GM23338 (cell line): ENCODE measurements around the gene ECE1. TPM values are rescaled to one million over a fixed set of nuclear protein-coding genes. Genes with fewer than 3 reads are reported as not detected.

Source experiments
- ATAC-seq: fragments of 200-7000 bp; cut with Tn5 transposase; 3 replicates; pipeline ENCODE4 v1.9.1; 2020
- DNase-seq: peaks from one replicate; pipeline ENCODE4 v3.0.0-alpha.2; 2015; ENCODE audit warnings: low spot score
- H2AFZ ChIP-seq: fragments of 200-600 bp; sonication (generic); 2 replicates; pipeline ENCODE4 v1.8.0; 2016; ENCODE audit warnings: antibody characterized with exemption, mild to moderate bottlenecking, moderate library complexity
- H3F3A ChIP-seq: fragments of 200-600 bp; sonication (generic); replicated peaks from 2 replicates; pipeline ENCODE4 v1.8.0; 2017; ENCODE audit warnings: antibody characterized with exemption, mixed run types, low read depth
- H3K27ac ChIP-seq: fragments of 200-600 bp; sonication (generic); 2 replicates; pipeline ENCODE4 v1.6.1; 2016; ENCODE audit warnings: low read depth
- H3K27me3 ChIP-seq: fragments of 200-600 bp; sonication (generic); 2 replicates; pipeline ENCODE4 v1.8.0; 2016; ENCODE audit warnings: mild to moderate bottlenecking, mixed run types, moderate library complexity; ENCODE audit not compliant: insufficient read depth
- H3K36me3 ChIP-seq: fragments of 200-600 bp; sonication (generic); 2 replicates; pipeline ENCODE4 v1.8.0; 2016; ENCODE audit warnings: mild to moderate bottlenecking; ENCODE audit not compliant: insufficient read depth
- H3K4me1 ChIP-seq: fragments of 200-600 bp; sonication (generic); 2 replicates; pipeline ENCODE4 v1.8.0; 2016; ENCODE audit warnings: mild to moderate bottlenecking, moderate library complexity; ENCODE audit not compliant: insufficient read depth
- H3K4me2 ChIP-seq: fragments of 200-600 bp; sonication (generic); 2 replicates; pipeline ENCODE4 v1.7.1; 2017; ENCODE audit warnings: mixed run types
- H3K4me3 ChIP-seq: fragments of 200-600 bp; sonication (generic); 2 replicates; pipeline ENCODE4 v1.6.1; 2016; ENCODE audit warnings: mixed run types
- H3K79me2 ChIP-seq: fragments of 200-600 bp; sonication (generic); replicated peaks from 2 replicates; pipeline ENCODE4 v1.8.0; 2017; ENCODE audit warnings: mild to moderate bottlenecking; ENCODE audit not compliant: insufficient read depth
- H3K9me2 ChIP-seq: fragments of 200-600 bp; sonication (generic); 2 replicates; pipeline ENCODE4 v1.8.0; 2017; ENCODE audit not compliant: insufficient read depth
- H4K20me1 ChIP-seq: fragments of 200-600 bp; sonication (generic); replicated peaks from 2 replicates; pipeline ENCODE4 v1.8.0; 2017; ENCODE audit warnings: mild to moderate bottlenecking; ENCODE audit not compliant: insufficient read depth
- H3K27ac Mint-ChIP-seq: 2 replicates; pipeline ENCODE4 v1.8.0; 2020; ENCODE audit warnings: inconsistent platforms, mild to moderate bottlenecking, moderate library complexity, mixed read lengths
- H3K27me3 Mint-ChIP-seq: 3 replicates; pipeline ENCODE4 v1.8.0; 2022; ENCODE audit warnings: low read depth, mild to moderate bottlenecking, moderate library complexity, mixed read lengths, inconsistent platforms; ENCODE audit not compliant: insufficient read depth, poor library complexity
- H3K36me3 Mint-ChIP-seq: 3 replicates; pipeline ENCODE4 v1.8.0; 2021; ENCODE audit warnings: low read depth, mild to moderate bottlenecking, inconsistent platforms, moderate library complexity, mixed read lengths
- H3K4me1 Mint-ChIP-seq: 3 replicates; pipeline ENCODE4 v1.8.0; 2020; ENCODE audit warnings: mild to moderate bottlenecking, inconsistent platforms, mixed read lengths
- H3K4me3 Mint-ChIP-seq: 3 replicates; pipeline ENCODE4 v1.8.0; 2021; ENCODE audit warnings: moderate library complexity, mild to moderate bottlenecking, inconsistent platforms, mixed read lengths
- H3K9me3 Mint-ChIP-seq: 3 replicates; pipeline ENCODE4 v1.8.0; 2020; ENCODE audit warnings: moderate library complexity, mild to moderate bottlenecking, inconsistent platforms, mixed read lengths
- CREB1 ChIP-seq: fragments of 250-450 bp; sonication (Bioruptor Pico); IDR thresholded peaks from 2 replicates; pipeline ENCODE4 v1.5.0; 2020; ENCODE audit warnings: low read depth, mild to moderate bottlenecking, moderate library complexity
- EZH2 ChIP-seq: fragments of 200-600 bp; sonication (generic); IDR thresholded peaks from one replicate; pipeline ENCODE4 v1.8.0; 2017; ENCODE audit warnings: antibody characterized with exemption, mild to moderate bottlenecking, low read depth; ENCODE audit not compliant: unreplicated experiment
- EZH2phosphoT487 ChIP-seq: fragments of 200-600 bp; sonication (generic); IDR thresholded peaks from one replicate; pipeline ENCODE4 v1.8.1; 2018; ENCODE audit warnings: antibody characterized with exemption; ENCODE audit not compliant: unreplicated experiment
- NANOG ChIP-seq: IDR thresholded peaks from 2 replicates; pipeline ENCODE4 v1.6.1; 2016; ENCODE audit warnings: antibody characterized with exemption, borderline replicate concordance
- POLR2AphosphoS5 ChIP-seq: IDR thresholded peaks from 2 replicates; pipeline ENCODE4 v1.6.1; 2016; ENCODE audit warnings: antibody characterized with exemption, low read depth
- ZNF114 ChIP-seq: fragments of 250-450 bp; sonication (Bioruptor Pico); IDR thresholded peaks from 2 replicates; pipeline ENCODE4 v1.5.0; 2020; ENCODE audit warnings: mild to moderate bottlenecking, moderate library complexity
- ZNF331 ChIP-seq: fragments of 250-450 bp; sonication (Bioruptor Pico); IDR thresholded peaks from 2 replicates; pipeline ENCODE4 v1.5.0; 2020; ENCODE audit warnings: low read depth, mild to moderate bottlenecking, moderate library complexity
- polyA plus RNA-seq: library from polyadenylated mRNA; unstranded; fragments of >200 nt; fragmentation: Nextera tagmentation; extraction: Ambion mirVana; gene quantifications from 2 replicates; pipeline ENCODE4 v1.2.1, GENCODE V29; 2016
- total RNA-seq: library from RNA; depleted of rRNA; stranded (reverse); fragments of >200 nt; shearing (Covaris generic); gene quantifications from 2 replicates; pipeline ENCODE4 v1.2.3, GENCODE V29; 2014
- TF ChIP-seq, protein P1 (sequence below), 2 experiments: fragments of 200-600 bp in 1 of 2; sonication (generic) in 1 of 2; conservative IDR thresholded peaks; 2 replicates each; pipeline versions ENCODE4 v1.5.1 to v1.6.1; 2016 to 2017; ENCODE audit warnings: antibody characterized with exemption in 2 of 2, low read depth in 2 of 2, mild to moderate bottlenecking in 2 of 2, moderate library complexity in 1 of 2
- TF ChIP-seq, protein P2 (sequence below): IDR thresholded peaks from one replicate; pipeline ENCODE4 v1.6.1; 2018; ENCODE audit warnings: antibody characterized with exemption; ENCODE audit not compliant: unreplicated experiment

The ECE1 gene
- total and polyA plus RNA-seq, 2 experiments from 2014 or later: 11.0 to 45.0 TPM

DNA sequence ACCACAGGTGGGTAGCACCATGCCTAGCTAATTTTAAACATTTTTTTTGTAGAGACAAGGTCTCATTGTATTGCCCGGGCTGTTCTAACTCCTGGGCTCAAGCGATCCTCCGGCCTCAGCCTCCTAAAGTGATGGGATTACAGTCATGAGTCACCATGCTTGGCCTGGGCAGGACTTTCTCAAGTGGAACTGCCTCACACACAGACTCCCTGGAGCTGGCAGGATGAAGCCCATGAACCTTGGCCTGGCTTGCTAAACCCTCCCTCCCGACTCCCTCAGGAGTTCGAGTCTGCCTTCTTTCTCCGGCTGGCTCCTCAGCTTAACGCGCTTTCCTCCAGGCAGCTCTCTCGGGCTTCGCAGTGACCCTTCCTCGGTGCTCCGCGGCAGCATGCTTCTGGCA lies 7.7 kb upstream of the ECE1 start:
- no peak overlapping the region for H3K27ac ChIP-seq
- H3F3A ChIP-seq: no peaks in the 10 kb centered on the region; the same call in 1 of the 2 replicates
- no peaks in the 10 kb centered on the region for H3K27me3 ChIP-seq
- no peak for TF ChIP-seq CREB1 (CRISPR knock-in tag)
- peaks cover 13% of the 10 kb centered on the region for H3K4me1 ChIP-seq
- H3K27me3 Mint-ChIP-seq: peaks cover 15% of the 10 kb centered on the region
- no peak for DNase-seq
- H3K36me3 ChIP-seq: no peaks in the 10 kb centered on the region
- H3K9me3 Mint-ChIP-seq: no peaks in the 10 kb centered on the region
- peak overlapping the region; percentile 32; the same call in 1 of the 2 replicates for H3K27ac Mint-ChIP-seq
- no peak overlapping the region for H3K4me3 Mint-ChIP-seq
- no peak overlapping the region for H2AFZ ChIP-seq
- no peak for ATAC-seq
- no peak overlapping the region for H3K4me3 ChIP-seq
- no peaks in the 10 kb centered on the region; the same call in 2 of the 3 replicates for H3K36me3 Mint-ChIP-seq
- H3K4me1 Mint-ChIP-seq: peaks cover 31% of the 10 kb centered on the region
- H3K9me2 ChIP-seq: no peaks in the 10 kb centered on the region
- no peak overlapping the region for H3K4me2 ChIP-seq
- H3K79me2 ChIP-seq: no peaks in the 10 kb centered on the region
- H4K20me1 ChIP-seq: no peaks in the 10 kb centered on the region; the same call in 1 of the 2 replicates

DNA sequence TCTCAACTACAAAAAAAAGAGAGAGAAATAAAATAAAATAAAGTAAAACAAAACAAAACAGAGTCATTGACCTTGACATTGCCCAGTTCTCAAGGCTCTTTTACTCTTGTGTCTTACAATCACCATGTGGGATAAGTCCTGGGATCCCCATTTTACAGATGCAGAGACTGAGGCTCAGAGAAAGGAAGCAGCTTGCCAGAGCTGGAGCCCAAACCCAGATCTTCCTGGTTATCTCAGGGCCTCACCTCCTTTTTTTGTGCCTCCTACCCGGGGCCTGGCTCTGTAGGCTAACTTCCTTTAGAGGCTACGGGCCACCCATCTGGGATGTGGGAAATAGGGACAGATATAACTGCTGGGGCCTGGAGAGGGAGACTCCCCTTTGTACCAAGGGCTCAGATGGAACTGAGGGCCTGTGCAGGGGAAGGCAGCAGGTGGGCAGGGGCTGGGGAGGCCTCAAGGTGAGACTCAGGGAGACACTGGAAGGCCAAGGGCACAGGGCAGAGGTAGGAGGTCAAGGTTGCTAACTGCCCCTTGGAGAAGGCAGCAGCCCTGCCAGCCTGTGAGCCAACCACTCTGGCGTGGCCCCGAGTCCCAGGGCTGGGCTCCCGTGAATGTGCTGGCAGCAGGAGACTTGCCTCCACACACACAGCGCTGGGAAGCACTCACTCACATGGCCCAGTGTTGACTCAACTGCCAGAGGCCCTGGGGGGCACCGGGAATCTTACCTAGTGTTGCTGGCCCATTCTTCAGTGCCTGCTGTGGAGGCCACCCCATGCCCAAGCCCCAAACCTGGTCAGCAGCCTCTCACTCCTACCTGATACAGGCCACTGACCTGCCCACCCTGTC lies 6.5 kb upstream of the ECE1 start:
- Histone ChIP-seq H3K36me3 (no peaks in the 10 kb centered on the region), H3K27ac (no peak overlapping the region), H3K4me1 (peaks cover 18% of the 10 kb centered on the region), H3K27me3 (no peaks in the 10 kb centered on the region), H3K4me3 (no peak overlapping the region), H3F3A (no peaks in the 10 kb centered on the region), H3K79me2 (no peaks in the 10 kb centered on the region), H2AFZ (no peak overlapping the region), H3K4me2 (no peak overlapping the region), H4K20me1 (no peaks in the 10 kb centered on the region; the same call in 1 of the 2 replicates), H3K9me2 (no peaks in the 10 kb centered on the region)
- DNase-seq (no peak), ATAC-seq (no peak)
- H3K36me3 Mint-ChIP-seq: no peaks in the 10 kb centered on the region; the same call in 2 of the 3 replicates
- H3K4me1 Mint-ChIP-seq: peaks cover 30% of the 10 kb centered on the region
- H3K27ac Mint-ChIP-seq: no peak overlapping the region
- H3K4me3 Mint-ChIP-seq: no peak overlapping the region
- no peaks in the 10 kb centered on the region for H3K9me3 Mint-ChIP-seq
- H3K27me3 Mint-ChIP-seq: peaks cover 6% of the 10 kb centered on the region
- no peak for TF ChIP-seq POLR2AphosphoS5
- no peak for TF ChIP-seq EZH2phosphoT487
- no peak for TF ChIP-seq EZH2
- TF ChIP-seq, protein P1, sequence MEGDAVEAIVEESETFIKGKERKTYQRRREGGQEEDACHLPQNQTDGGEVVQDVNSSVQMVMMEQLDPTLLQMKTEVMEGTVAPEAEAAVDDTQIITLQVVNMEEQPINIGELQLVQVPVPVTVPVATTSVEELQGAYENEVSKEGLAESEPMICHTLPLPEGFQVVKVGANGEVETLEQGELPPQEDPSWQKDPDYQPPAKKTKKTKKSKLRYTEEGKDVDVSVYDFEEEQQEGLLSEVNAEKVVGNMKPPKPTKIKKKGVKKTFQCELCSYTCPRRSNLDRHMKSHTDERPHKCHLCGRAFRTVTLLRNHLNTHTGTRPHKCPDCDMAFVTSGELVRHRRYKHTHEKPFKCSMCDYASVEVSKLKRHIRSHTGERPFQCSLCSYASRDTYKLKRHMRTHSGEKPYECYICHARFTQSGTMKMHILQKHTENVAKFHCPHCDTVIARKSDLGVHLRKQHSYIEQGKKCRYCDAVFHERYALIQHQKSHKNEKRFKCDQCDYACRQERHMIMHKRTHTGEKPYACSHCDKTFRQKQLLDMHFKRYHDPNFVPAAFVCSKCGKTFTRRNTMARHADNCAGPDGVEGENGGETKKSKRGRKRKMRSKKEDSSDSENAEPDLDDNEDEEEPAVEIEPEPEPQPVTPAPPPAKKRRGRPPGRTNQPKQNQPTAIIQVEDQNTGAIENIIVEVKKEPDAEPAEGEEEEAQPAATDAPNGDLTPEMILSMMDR (conservative IDR thresholded peaks at IDR 0.05; ENCODE audit: low read depth in 2 of 2): no peak
- no peak for TF ChIP-seq CREB1 (CRISPR knock-in tag)
- TF ChIP-seq NANOG: no peak
- TF ChIP-seq ZNF114 (CRISPR knock-in tag): no peak
- TF ChIP-seq, protein P2, sequence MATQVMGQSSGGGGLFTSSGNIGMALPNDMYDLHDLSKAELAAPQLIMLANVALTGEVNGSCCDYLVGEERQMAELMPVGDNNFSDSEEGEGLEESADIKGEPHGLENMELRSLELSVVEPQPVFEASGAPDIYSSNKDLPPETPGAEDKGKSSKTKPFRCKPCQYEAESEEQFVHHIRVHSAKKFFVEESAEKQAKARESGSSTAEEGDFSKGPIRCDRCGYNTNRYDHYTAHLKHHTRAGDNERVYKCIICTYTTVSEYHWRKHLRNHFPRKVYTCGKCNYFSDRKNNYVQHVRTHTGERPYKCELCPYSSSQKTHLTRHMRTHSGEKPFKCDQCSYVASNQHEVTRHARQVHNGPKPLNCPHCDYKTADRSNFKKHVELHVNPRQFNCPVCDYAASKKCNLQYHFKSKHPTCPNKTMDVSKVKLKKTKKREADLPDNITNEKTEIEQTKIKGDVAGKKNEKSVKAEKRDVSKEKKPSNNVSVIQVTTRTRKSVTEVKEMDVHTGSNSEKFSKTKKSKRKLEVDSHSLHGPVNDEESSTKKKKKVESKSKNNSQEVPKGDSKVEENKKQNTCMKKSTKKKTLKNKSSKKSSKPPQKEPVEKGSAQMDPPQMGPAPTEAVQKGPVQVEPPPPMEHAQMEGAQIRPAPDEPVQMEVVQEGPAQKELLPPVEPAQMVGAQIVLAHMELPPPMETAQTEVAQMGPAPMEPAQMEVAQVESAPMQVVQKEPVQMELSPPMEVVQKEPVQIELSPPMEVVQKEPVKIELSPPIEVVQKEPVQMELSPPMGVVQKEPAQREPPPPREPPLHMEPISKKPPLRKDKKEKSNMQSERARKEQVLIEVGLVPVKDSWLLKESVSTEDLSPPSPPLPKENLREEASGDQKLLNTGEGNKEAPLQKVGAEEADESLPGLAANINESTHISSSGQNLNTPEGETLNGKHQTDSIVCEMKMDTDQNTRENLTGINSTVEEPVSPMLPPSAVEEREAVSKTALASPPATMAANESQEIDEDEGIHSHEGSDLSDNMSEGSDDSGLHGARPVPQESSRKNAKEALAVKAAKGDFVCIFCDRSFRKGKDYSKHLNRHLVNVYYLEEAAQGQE: no peak
- no peak for TF ChIP-seq ZNF331 (CRISPR knock-in tag)
